Measurements from ENCODE around the gene CFAP58. TPM values are rescaled to one million over a fixed set of nuclear protein-coding genes. Genes with fewer than 3 reads are reported as not detected.

Gene CFAP58, protein sequence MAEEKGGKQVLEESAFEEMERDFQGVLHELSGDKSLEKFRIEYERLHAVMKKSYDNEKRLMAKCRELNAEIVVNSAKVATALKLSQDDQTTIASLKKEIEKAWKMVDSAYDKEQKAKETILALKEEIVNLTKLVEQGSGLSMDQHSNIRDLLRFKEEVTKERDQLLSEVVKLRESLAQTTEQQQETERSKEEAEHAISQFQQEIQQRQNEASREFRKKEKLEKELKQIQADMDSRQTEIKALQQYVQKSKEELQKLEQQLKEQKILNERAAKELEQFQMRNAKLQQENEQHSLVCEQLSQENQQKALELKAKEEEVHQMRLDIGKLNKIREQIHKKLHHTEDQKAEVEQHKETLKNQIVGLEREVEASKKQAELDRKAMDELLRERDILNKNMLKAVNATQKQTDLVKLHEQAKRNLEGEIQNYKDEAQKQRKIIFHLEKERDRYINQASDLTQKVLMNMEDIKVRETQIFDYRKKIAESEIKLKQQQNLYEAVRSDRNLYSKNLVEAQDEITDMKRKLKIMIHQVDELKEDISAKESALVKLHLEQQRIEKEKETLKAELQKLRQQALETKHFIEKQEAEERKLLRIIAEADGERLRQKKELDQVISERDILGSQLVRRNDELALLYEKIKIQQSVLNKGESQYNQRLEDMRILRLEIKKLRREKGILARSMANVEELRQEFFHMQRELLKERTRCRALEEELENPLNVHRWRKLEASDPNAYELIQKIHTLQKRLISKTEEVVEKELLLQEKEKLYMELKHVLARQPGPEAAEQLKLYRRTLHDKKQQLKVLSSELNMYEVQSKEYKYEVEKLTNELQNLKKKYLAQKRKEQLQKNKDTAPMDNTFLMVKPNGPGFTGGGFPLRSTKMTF
- 1.0 TPM for polyA plus RNA-seq (2013, experiment 1 of 2)
- polyA plus RNA-seq (2013, experiment 2 of 2) = 0.85 TPM

DNA sequence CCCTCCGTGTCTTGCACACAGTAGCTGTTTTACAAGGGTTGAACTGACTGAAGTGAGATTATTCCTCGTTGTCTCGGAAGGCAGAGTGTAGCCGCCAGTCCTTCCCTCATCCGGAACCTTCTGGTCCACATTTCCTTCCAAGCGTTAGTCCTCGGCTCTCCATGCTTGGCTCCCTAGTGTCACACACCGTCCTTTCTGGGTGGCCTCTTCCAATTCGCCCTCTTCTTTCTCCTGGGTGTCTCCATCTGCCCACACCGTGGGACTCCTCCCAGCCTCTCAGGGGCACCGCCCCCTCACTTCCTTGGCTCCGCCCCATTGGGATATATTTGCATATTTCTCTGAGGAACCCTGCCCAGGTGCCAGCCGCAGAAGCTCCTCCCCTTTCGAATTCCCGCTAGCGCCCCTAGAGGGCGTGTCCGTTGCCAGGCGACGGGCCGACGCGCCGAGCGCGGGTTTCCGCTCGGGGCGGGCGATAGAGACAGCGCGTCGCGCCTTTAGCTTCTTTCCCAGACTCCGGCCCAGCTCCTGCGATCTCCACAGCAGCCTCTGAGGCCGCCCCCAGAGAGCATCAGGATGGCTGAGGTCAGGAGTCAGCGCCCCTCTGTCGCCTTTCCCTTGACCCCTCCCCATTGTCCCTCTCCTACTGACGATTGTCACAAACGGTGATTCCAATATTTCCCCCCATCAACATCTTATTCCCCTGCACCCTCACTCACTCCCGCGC is at the start of gene CFAP58:
Gene CFAP58 (plus strand): TSS at position 509 of the 724 bp plus-strand sequence. CDS start 65 bp downstream, at position 574.
- Histone ChIP-seq H3K36me3 (ENCODE audit: control insufficient read depth, insufficient read depth, low read length) (no peaks in the 10 kb centered on the region), H3K4me3 (ENCODE audit: low read length) (peak within 1 kb of the TSS; percentile 59), H3K9ac (ENCODE audit: low read length) (peak within 1 kb of the TSS; percentile 80), H4K5ac (ENCODE audit: low read length) (no peak within 1 kb of the TSS), H2AK5ac (ENCODE audit: low read length) (no peak within 1 kb of the TSS), H3K4me2 (ENCODE audit: low read length) (peak within 1 kb of the TSS; percentile 84), H3K27me3 (ENCODE audit: insufficient read depth, low read length, poor library complexity) (no peaks in the 10 kb centered on the region), H3K4ac (ENCODE audit: low read depth, low read length) (no peak within 1 kb of the TSS), H3K79me2 (ENCODE audit: control insufficient read depth, insufficient read depth, low read length) (no peaks in the 10 kb centered on the region), H2BK15ac (replicated peaks; ENCODE audit: low read depth) (no peak within 1 kb of the TSS), H3K27ac (ENCODE audit: low read depth, low read length) (no peak within 1 kb of the TSS), H4K8ac (ENCODE audit: low read depth, low read length) (no peak within 1 kb of the TSS), H3K79me1 (ENCODE audit: low read length) (no peaks in the 10 kb centered on the region), H3K56ac (ENCODE audit: low read length) (peak within 1 kb of the TSS; percentile 87), H2BK120ac (ENCODE audit: low read depth, low read length) (no peak within 1 kb of the TSS), H3K18ac (ENCODE audit: low read length) (no peak within 1 kb of the TSS), H3K4me1 (ENCODE audit: control insufficient read depth, low read depth, low read length) (peaks cover 5% of the 10 kb centered on the region), H3K23ac (ENCODE audit: low read length) (no peak within 1 kb of the TSS), H2BK5ac (ENCODE audit: low read length) (no peak within 1 kb of the TSS)
- peak; percentile 98 for DNase-seq
- WGBS (ENCODE audit: extremely low coverage, insufficient coverage, low lambda C conversion rate) = no CpG with 5 or more reads among the region's 43 CpGs

DNA sequence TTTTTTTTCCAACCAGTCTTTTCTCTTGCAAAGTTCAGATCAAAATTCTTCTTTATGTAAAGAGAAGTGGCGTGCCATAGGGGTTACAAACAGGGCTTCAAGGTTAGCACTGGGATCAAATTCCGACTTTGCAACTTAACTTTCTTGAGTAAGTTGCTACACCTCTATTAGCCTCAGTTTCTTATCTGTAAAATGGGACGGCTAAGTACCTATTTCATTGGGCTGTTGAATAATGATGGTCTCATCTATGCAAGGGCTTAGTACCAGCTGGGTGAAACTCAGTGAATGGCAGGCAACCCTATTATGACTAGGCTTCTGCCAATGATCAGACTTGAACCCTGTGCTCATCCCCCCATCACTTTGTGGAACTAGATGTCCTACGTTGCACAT is 49.3 kb upstream of the CFAP58 start:
- Histone ChIP-seq H3K23ac (ENCODE audit: low read length) (no peak overlapping the region), H4K8ac (ENCODE audit: low read depth, low read length) (no peak overlapping the region), H3K4me1 (ENCODE audit: control insufficient read depth, low read depth, low read length) (peaks cover 11% of the 10 kb centered on the region), H3K79me2 (ENCODE audit: control insufficient read depth, insufficient read depth, low read length) (no peaks in the 10 kb centered on the region), H2BK5ac (ENCODE audit: low read length) (no peak overlapping the region), H3K36me3 (ENCODE audit: control insufficient read depth, insufficient read depth, low read length) (no peaks in the 10 kb centered on the region), H3K27ac (ENCODE audit: low read depth, low read length) (no peak overlapping the region), H3K18ac (ENCODE audit: low read length) (no peak overlapping the region), H3K56ac (ENCODE audit: low read length) (no peak overlapping the region), H3K27me3 (ENCODE audit: insufficient read depth, low read length, poor library complexity) (no peaks in the 10 kb centered on the region), H3K9ac (ENCODE audit: low read length) (no peak overlapping the region), H3K4me3 (ENCODE audit: low read length) (no peak overlapping the region), H2BK120ac (ENCODE audit: low read depth, low read length) (no peak overlapping the region), H4K5ac (ENCODE audit: low read length) (no peak overlapping the region), H3K4ac (ENCODE audit: low read depth, low read length) (no peak overlapping the region), H3K4me2 (ENCODE audit: low read length) (no peak overlapping the region), H2BK15ac (replicated peaks; ENCODE audit: low read depth) (no peak overlapping the region), H2AK5ac (ENCODE audit: low read length) (no peak overlapping the region), H3K79me1 (ENCODE audit: low read length) (no peaks in the 10 kb centered on the region)
- no peak for DNase-seq
- no CpG with 5 or more reads among the region's 4 CpGs for WGBS (ENCODE audit: extremely low coverage, insufficient coverage, low lambda C conversion rate)

DNA sequence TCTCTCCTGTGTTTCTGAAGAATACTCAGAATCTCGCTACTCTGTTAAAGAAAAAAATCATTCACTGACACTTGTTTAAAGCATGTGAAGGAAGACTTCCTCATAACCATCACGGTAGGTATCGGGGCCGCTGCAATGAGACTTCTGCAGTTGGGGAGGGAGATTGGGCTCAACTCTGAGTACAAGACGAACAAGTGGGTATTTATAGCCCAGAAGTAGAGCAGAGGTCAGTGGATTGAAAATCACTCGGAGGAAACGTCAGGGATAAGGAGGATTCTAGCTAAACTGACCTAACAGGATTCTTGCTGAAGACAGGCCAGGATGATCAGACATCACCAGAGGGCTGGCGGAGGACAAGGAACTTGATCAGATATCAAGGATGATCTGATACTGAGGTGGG is 48.7 kb upstream of the CFAP58 start:
- Histone ChIP-seq H3K36me3 (ENCODE audit: control insufficient read depth, insufficient read depth, low read length) (no peaks in the 10 kb centered on the region), H3K18ac (ENCODE audit: low read length) (no peak overlapping the region), H2BK120ac (ENCODE audit: low read depth, low read length) (no peak overlapping the region), H3K4me3 (ENCODE audit: low read length) (no peak overlapping the region), H3K56ac (ENCODE audit: low read length) (no peak overlapping the region), H3K4me1 (ENCODE audit: control insufficient read depth, low read depth, low read length) (peaks cover 11% of the 10 kb centered on the region), H3K79me1 (ENCODE audit: low read length) (no peaks in the 10 kb centered on the region), H3K27me3 (ENCODE audit: insufficient read depth, low read length, poor library complexity) (no peaks in the 10 kb centered on the region), H3K27ac (ENCODE audit: low read depth, low read length) (no peak overlapping the region), H3K23ac (ENCODE audit: low read length) (no peak overlapping the region), H3K79me2 (ENCODE audit: control insufficient read depth, insufficient read depth, low read length) (no peaks in the 10 kb centered on the region), H3K4me2 (ENCODE audit: low read length) (no peak overlapping the region), H2BK15ac (replicated peaks; ENCODE audit: low read depth) (no peak overlapping the region), H2AK5ac (ENCODE audit: low read length) (no peak overlapping the region), H4K8ac (ENCODE audit: low read depth, low read length) (no peak overlapping the region), H4K5ac (ENCODE audit: low read length) (no peak overlapping the region), H3K4ac (ENCODE audit: low read depth, low read length) (no peak overlapping the region), H3K9ac (ENCODE audit: low read length) (no peak overlapping the region), H2BK5ac (ENCODE audit: low read length) (no peak overlapping the region)
- no peak for DNase-seq
- no CpG with 5 or more reads among the region's 8 CpGs for WGBS (ENCODE audit: extremely low coverage, insufficient coverage, low lambda C conversion rate)

DNA sequence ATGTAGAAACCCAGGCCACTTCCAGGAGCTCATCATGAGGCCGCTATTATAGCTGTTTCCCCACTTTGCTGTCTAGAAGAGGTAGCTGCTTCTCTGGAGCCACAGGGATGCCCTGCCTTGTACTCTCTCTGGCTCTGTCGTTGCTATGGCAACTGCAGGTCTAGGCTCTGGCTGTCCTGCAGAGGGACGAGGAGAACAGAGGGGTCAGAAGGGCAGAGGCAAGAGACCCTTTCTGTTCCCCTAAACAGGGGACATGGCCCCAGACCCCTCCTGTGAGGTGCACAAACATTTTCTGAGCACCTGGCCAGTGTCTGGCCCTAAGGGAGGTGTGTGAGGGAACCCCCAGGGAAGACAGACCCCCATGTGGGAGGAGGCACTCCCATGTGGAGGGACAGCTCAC is 46.7 kb upstream of the CFAP58 start:
- no peak overlapping the region for H3K9ac ChIP-seq (ENCODE audit: low read length)
- DNase-seq = peak; percentile 82
- H3K4ac ChIP-seq (ENCODE audit: low read depth, low read length) = no peak overlapping the region
- H2BK5ac ChIP-seq (ENCODE audit: low read length) = no peak overlapping the region
- H4K8ac ChIP-seq (ENCODE audit: low read depth, low read length) = no peak overlapping the region
- no peak overlapping the region for H2AK5ac ChIP-seq (ENCODE audit: low read length)
- H3K56ac ChIP-seq (ENCODE audit: low read length) = no peak overlapping the region
- no peaks in the 10 kb centered on the region for H3K36me3 ChIP-seq (ENCODE audit: control insufficient read depth, insufficient read depth, low read length)
- no peak overlapping the region for H3K23ac ChIP-seq (ENCODE audit: low read length)
- H3K4me3 ChIP-seq (ENCODE audit: low read length) = no peak overlapping the region
- no peak overlapping the region for H4K5ac ChIP-seq (ENCODE audit: low read length)
- no peaks in the 10 kb centered on the region for H3K4me1 ChIP-seq (ENCODE audit: control insufficient read depth, low read depth, low read length)
- no peak overlapping the region for H3K18ac ChIP-seq (ENCODE audit: low read length)
- H3K4me2 ChIP-seq (ENCODE audit: low read length) = no peak overlapping the region
- H3K27me3 ChIP-seq (ENCODE audit: insufficient read depth, low read length, poor library complexity) = no peaks in the 10 kb centered on the region
- no peak overlapping the region for H3K27ac ChIP-seq (ENCODE audit: low read depth, low read length)
- no CpG with 5 or more reads among the region's 3 CpGs for WGBS (ENCODE audit: extremely low coverage, insufficient coverage, low lambda C conversion rate)
- peaks cover 8% of the 10 kb centered on the region for H3K79me1 ChIP-seq (ENCODE audit: low read length)
- no peak overlapping the region for H2BK120ac ChIP-seq (ENCODE audit: low read depth, low read length)
- H3K79me2 ChIP-seq (ENCODE audit: control insufficient read depth, insufficient read depth, low read length) = no peaks in the 10 kb centered on the region
- H2BK15ac ChIP-seq (replicated peaks; ENCODE audit: low read depth) = no peak overlapping the region

DNA sequence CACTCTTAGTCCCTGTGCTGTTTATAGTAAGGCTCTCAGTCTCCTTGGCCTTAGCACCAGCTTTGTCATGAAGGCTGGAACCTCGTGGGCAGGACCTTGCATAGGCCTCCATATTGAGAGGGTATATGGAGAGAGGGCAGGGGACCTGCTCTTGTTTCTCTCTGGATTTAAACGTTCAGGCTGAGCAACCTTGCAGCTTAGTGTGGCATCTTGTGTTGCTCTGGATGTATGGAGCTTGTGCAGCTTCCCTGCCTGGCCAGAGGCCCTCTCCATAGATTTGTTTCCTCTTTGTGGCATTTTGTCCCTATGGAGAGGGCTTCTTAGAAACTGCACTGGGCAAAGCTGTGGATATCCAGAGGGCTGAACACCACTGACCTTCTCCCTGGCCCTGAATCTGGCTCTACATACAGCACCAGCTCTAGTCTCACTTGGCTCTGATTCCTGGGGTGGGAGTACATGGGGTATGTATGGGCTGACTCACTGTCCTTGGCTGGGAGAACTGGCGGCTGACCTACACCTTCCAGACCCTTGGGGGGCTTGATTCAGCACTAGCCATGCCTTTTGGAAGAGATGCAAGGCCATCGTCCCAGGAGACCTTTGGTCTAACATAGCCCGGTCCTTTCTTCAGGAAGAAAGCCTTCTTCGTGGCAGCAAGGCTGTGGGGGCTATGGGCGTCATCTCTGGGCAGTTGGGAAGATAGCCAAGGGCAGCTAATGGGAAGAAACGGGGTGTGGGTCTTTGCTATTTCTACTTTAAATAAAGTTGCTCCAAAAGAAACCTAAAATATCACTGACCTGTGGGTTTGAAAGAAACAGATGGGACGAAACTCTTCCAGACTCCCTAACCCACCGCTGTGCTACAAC is 45.8 kb upstream of the CFAP58 start:
- Histone ChIP-seq H3K27ac (ENCODE audit: low read depth, low read length) (no peak overlapping the region), H3K9ac (ENCODE audit: low read length) (no peak overlapping the region)

More for the DNA sequence above, 45.8 kb upstream of the CFAP58 start:
- Histone ChIP-seq H3K23ac (ENCODE audit: low read length) (no peak overlapping the region), H3K56ac (ENCODE audit: low read length) (no peak overlapping the region), H2BK120ac (ENCODE audit: low read depth, low read length) (no peak overlapping the region), H3K79me1 (ENCODE audit: low read length) (peaks cover 12% of the 10 kb centered on the region), H3K79me2 (ENCODE audit: control insufficient read depth, insufficient read depth, low read length) (no peaks in the 10 kb centered on the region), H2BK15ac (replicated peaks; ENCODE audit: low read depth) (no peak overlapping the region), H2AK5ac (ENCODE audit: low read length) (no peak overlapping the region), H3K4me2 (ENCODE audit: low read length) (no peak overlapping the region), H3K4me3 (ENCODE audit: low read length) (no peak overlapping the region), H2BK5ac (ENCODE audit: low read length) (no peak overlapping the region), H3K4me1 (ENCODE audit: control insufficient read depth, low read depth, low read length) (no peaks in the 10 kb centered on the region), H3K18ac (ENCODE audit: low read length) (no peak overlapping the region), H3K4ac (ENCODE audit: low read depth, low read length) (no peak overlapping the region), H4K5ac (ENCODE audit: low read length) (no peak overlapping the region), H3K36me3 (ENCODE audit: control insufficient read depth, insufficient read depth, low read length) (no peaks in the 10 kb centered on the region), H4K8ac (ENCODE audit: low read depth, low read length) (no peak overlapping the region), H3K27me3 (ENCODE audit: insufficient read depth, low read length, poor library complexity) (no peaks in the 10 kb centered on the region)
- DNase-seq = no peak
- no CpG with 5 or more reads among the region's 10 CpGs for WGBS (ENCODE audit: extremely low coverage, insufficient coverage, low lambda C conversion rate)

All from mesendoderm (in vitro differentiated cells).